SK-N-SH (cell line): ENCODE results near the gene COL25A1.

Experiments
- CTCF ChIP-seq: fragments of 200-600 bp; sonication (generic); IDR thresholded peaks from 2 replicates; pipeline ENCODE4 v1.6.1; 2017; ENCODE audit warnings: antibody characterized with exemption, mild to moderate bottlenecking, moderate library complexity
- FOSL2 ChIP-seq: IDR thresholded peaks from 2 replicates; pipeline ENCODE4 v1.4.0; 2012; ENCODE audit warnings: low read depth, mild to moderate bottlenecking, moderate library complexity, borderline replicate concordance

- TF ChIP-seq FOSL2 (no peak), CTCF (no peak)
Observed at GRCh38 chr4:109179061-109179460, 123.4 kb downstream of the COL25A1 start.
